K562 (cell line): ENCODE measurements around the gene FOSL1. TPM values are rescaled to one million over a fixed set of nuclear protein-coding genes. Genes with fewer than 3 reads are reported as not detected.

Experiments used
- ATF7 ChIP-seq: fragments of 450-650 bp; IDR thresholded peaks from 2 replicates; pipeline ENCODE4 v1.7.1; 2014; ENCODE audit warnings: mild to moderate bottlenecking, moderate library complexity
- CAMTA2 ChIP-seq: fragments of 250-450 bp; sonication (Bioruptor Pico); conservative IDR thresholded peaks from 2 replicates; pipeline ENCODE4 v1.5.1; 2022
- FOXJ2 ChIP-seq: fragments of 200-800 bp; sonication (Bioruptor generic); IDR thresholded peaks from 2 replicates; pipeline ENCODE4 v1.6.1; 2016; ENCODE audit warnings: missing genetic modification characterization, missing compliant biosample characterization
- KDM2B ChIP-seq: fragments of 250-450 bp; sonication (Bioruptor Pico); IDR thresholded peaks from 2 replicates; pipeline ENCODE4 v1.8.0; 2021; ENCODE audit warnings: mild to moderate bottlenecking, moderate library complexity
- PCBP2 ChIP-seq: fragments of 200-400 bp; formaldehyde crosslinking; IDR thresholded peaks from 2 replicates; pipeline ENCODE4 v1.6.1; 2018; ENCODE audit warnings: low read length, low read depth, mild to moderate bottlenecking, moderate library complexity; ENCODE audit not compliant: poor library complexity, severe bottlenecking
- SIRT6 ChIP-seq: IDR thresholded peaks from one replicate; pipeline ENCODE4 v1.6.1; 2012; ENCODE audit warnings: low read depth, mild to moderate bottlenecking, control low read depth, inconsistent platforms, low read length, moderate library complexity
- STAG1 ChIP-seq: sonication (generic); formaldehyde crosslinking; IDR thresholded peaks from 2 replicates; pipeline ENCODE4 v1.5.0; 2020; ENCODE audit warnings: missing genetic modification reagents, borderline replicate concordance
- YY1 ChIP-seq, 3 experiments: IDR thresholded peaks; 2 replicates each; pipeline ENCODE4 v1.6.1; 2011; ENCODE audit warnings: low read length in 2 of 3, mild to moderate bottlenecking in 2 of 3, moderate library complexity in 2 of 3, borderline replicate concordance in 1 of 3, control low read depth in 1 of 3, low read depth in 1 of 3; ENCODE audit not compliant: insufficient read depth in 3 of 3, insufficient replicate concordance in 2 of 3, control insufficient read depth in 1 of 3, insufficient read length in 1 of 3; ENCODE audit errors: extremely low read depth in 1 of 3
- ZNF830 ChIP-seq: fragments of 250-450 bp; sonication (Bioruptor Pico); IDR thresholded peaks from 2 replicates; pipeline ENCODE4 v1.5.0; 2021; ENCODE audit warnings: mild to moderate bottlenecking
- ZZZ3 ChIP-seq: fragments of 450-650 bp; IDR thresholded peaks from 2 replicates; pipeline ENCODE4 v1.6.1; 2016; ENCODE audit warnings: antibody characterized with exemption, mild to moderate bottlenecking, moderate library complexity
- polyA plus RNA-seq, 8 experiments: library from polyadenylated mRNA; depleted of rRNA in 4 of 8; stranded (reverse) in 5 of 8; unstranded in 3 of 8; fragments of >200 nt; fragmentation: Nextera tagmentation in 2 of 8; fragmentation: Illumina TruSeq in 1 of 8; extraction: Ambion mirVana in 2 of 8; extraction: Trizol in 1 of 8; gene quantifications; 2 replicates each; pipeline versions ENCODE4 v1.2.1 to v1.2.3, GENCODE V29; 2011 to 2014; ENCODE audit warnings: inconsistent platforms in 1 of 8, missing spikeins in 1 of 8
- total RNA-seq, 7 experiments: library from RNA; depleted of rRNA in 6 of 7; stranded (reverse); fragments of >200 nt in 6 of 7; fragmentation: Illumina TruSeq in 2 of 7; extraction: Trizol in 2 of 7; gene quantifications; 2 replicates each; pipeline versions ENCODE4 v1.2.1 to v1.2.3, GENCODE V29; 2011 to 2021; ENCODE audit warnings: low replicate concordance in 1 of 7
- TF ChIP-seq, protein P1 (sequence below): sonication (generic); formaldehyde crosslinking; IDR thresholded peaks from 2 replicates; pipeline ENCODE4 v1.8.0; 2022; ENCODE audit warnings: mild to moderate bottlenecking, low read depth, missing genetic modification reagents
- TF ChIP-seq, protein P2 (sequence below), 2 experiments: IDR thresholded peaks; 2 replicates each; pipeline ENCODE4 v1.6.1; 2012; ENCODE audit warnings: improper control_type of control experiment in 2 of 2, low read depth in 2 of 2, low read length in 2 of 2, borderline replicate concordance in 1 of 2
- TF ChIP-seq, protein P3 (sequence below): sonication (generic); formaldehyde crosslinking; IDR thresholded peaks from 2 replicates; pipeline ENCODE4 v1.8.0; 2022; ENCODE audit warnings: missing genetic modification reagents, mild to moderate bottlenecking, borderline replicate concordance
- TF ChIP-seq, protein P4 (sequence below): sonication (generic); formaldehyde crosslinking; IDR thresholded peaks from 2 replicates; pipeline ENCODE4 v1.8.1; 2023; ENCODE audit warnings: mild to moderate bottlenecking, missing genetic modification reagents, moderate library complexity
- TF ChIP-seq, protein P5 (sequence below): fragments of 250-450 bp; sonication (Bioruptor Pico); IDR thresholded peaks from 2 replicates; pipeline ENCODE4 v1.4.0; 2020; ENCODE audit warnings: mild to moderate bottlenecking, moderate library complexity

The FOSL1 gene
- total and polyA plus RNA-seq, 9 of the 15 experiments (the other 6 are each of a cell fraction or from before 2014, with no cell fraction given) = 3.5 to 39.6 (median 10.0) TPM

DNA sequence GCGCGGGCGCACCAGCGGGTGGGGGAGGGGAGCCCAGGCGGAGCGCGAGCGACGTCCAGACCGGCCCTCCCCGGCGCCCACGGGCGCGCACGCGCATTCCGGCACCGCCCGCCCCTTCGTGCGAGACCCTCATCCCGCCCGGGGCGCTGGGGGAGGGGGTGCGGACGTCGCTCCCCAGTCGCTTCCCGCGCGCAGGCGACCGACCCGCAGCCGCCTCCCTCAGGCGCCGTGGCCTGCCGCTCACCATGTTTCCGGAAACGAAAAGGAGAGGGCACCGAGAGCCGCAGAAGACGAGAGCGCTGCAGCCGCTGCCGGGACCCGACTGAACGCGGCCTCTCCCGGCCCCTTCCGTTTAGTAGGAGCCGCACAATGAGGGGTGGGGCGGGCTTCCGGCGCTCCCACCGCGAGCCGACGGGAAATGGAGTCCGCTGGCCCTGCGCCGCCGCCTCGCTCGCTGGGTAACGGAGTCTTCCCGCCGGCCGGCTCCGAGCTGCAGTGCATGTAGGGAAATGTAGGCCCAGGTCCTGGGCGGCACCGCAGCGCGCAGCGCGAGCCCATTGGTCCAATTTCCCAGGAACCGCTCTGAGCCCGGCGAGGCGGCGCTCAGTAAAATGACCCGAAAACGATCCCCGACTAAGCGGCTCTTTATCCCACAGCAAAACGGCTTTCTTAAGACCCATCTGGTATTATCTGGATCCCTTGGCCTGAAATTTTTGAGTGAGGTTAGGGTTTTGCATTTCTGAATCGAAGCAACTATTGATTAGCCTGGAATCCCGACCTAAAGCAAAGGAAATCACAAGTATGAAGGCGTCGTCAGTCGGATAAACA lies 42.1 kb downstream of the FOSL1 start, which contains the start of gene CFL1 (continued):
- TF ChIP-seq STAG1 (CRISPR knock-in tag) = no peak
- no peak for TF ChIP-seq PCBP2
- peak; percentile 30; the same call in 1 of the 2 replicates for TF ChIP-seq ZNF830
- no peak for TF ChIP-seq SIRT6
- TF ChIP-seq ATF7 = peak; percentile 74
- no peak; the same call in 1 of the 2 replicates for TF ChIP-seq CAMTA2
- TF ChIP-seq, protein P1, sequence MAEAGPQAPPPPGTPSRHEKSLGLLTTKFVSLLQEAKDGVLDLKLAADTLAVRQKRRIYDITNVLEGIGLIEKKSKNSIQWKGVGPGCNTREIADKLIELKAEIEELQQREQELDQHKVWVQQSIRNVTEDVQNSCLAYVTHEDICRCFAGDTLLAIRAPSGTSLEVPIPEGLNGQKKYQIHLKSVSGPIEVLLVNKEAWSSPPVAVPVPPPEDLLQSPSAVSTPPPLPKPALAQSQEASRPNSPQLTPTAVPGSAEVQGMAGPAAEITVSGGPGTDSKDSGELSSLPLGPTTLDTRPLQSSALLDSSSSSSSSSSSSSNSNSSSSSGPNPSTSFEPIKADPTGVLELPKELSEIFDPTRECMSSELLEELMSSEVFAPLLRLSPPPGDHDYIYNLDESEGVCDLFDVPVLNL = peak; percentile 80; the same call in 1 of the 2 replicates
- TF ChIP-seq, protein P2, sequence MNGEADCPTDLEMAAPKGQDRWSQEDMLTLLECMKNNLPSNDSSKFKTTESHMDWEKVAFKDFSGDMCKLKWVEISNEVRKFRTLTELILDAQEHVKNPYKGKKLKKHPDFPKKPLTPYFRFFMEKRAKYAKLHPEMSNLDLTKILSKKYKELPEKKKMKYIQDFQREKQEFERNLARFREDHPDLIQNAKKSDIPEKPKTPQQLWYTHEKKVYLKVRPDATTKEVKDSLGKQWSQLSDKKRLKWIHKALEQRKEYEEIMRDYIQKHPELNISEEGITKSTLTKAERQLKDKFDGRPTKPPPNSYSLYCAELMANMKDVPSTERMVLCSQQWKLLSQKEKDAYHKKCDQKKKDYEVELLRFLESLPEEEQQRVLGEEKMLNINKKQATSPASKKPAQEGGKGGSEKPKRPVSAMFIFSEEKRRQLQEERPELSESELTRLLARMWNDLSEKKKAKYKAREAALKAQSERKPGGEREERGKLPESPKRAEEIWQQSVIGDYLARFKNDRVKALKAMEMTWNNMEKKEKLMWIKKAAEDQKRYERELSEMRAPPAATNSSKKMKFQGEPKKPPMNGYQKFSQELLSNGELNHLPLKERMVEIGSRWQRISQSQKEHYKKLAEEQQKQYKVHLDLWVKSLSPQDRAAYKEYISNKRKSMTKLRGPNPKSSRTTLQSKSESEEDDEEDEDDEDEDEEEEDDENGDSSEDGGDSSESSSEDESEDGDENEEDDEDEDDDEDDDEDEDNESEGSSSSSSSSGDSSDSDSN (IDR thresholded peaks at IDR 0.05; ENCODE audit: borderline replicate concordance in 1 of 2, low read depth in 2 of 2, low read length in 2 of 2) = no peak
- TF ChIP-seq, protein P3, sequence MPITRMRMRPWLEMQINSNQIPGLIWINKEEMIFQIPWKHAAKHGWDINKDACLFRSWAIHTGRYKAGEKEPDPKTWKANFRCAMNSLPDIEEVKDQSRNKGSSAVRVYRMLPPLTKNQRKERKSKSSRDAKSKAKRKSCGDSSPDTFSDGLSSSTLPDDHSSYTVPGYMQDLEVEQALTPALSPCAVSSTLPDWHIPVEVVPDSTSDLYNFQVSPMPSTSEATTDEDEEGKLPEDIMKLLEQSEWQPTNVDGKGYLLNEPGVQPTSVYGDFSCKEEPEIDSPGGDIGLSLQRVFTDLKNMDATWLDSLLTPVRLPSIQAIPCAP = no peak
- peak in 2 of 3 experiments; percentile 55 to 70 for TF ChIP-seq YY1 (IDR thresholded peaks at IDR 0.05; ENCODE audit: borderline replicate concordance in 1 of 3, control insufficient read depth in 1 of 3, extremely low read depth in 1 of 3, insufficient read depth in 3 of 3, insufficient read length in 1 of 3, insufficient replicate concordance in 2 of 3, low read depth in 1 of 3, low read length in 2 of 3)
- TF ChIP-seq, protein P4, sequence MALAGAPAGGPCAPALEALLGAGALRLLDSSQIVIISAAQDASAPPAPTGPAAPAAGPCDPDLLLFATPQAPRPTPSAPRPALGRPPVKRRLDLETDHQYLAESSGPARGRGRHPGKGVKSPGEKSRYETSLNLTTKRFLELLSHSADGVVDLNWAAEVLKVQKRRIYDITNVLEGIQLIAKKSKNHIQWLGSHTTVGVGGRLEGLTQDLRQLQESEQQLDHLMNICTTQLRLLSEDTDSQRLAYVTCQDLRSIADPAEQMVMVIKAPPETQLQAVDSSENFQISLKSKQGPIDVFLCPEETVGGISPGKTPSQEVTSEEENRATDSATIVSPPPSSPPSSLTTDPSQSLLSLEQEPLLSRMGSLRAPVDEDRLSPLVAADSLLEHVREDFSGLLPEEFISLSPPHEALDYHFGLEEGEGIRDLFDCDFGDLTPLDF (CRISPR knock-in tag) = peak; percentile 88
- no peak for TF ChIP-seq FOXJ2
- TF ChIP-seq, protein P5, sequence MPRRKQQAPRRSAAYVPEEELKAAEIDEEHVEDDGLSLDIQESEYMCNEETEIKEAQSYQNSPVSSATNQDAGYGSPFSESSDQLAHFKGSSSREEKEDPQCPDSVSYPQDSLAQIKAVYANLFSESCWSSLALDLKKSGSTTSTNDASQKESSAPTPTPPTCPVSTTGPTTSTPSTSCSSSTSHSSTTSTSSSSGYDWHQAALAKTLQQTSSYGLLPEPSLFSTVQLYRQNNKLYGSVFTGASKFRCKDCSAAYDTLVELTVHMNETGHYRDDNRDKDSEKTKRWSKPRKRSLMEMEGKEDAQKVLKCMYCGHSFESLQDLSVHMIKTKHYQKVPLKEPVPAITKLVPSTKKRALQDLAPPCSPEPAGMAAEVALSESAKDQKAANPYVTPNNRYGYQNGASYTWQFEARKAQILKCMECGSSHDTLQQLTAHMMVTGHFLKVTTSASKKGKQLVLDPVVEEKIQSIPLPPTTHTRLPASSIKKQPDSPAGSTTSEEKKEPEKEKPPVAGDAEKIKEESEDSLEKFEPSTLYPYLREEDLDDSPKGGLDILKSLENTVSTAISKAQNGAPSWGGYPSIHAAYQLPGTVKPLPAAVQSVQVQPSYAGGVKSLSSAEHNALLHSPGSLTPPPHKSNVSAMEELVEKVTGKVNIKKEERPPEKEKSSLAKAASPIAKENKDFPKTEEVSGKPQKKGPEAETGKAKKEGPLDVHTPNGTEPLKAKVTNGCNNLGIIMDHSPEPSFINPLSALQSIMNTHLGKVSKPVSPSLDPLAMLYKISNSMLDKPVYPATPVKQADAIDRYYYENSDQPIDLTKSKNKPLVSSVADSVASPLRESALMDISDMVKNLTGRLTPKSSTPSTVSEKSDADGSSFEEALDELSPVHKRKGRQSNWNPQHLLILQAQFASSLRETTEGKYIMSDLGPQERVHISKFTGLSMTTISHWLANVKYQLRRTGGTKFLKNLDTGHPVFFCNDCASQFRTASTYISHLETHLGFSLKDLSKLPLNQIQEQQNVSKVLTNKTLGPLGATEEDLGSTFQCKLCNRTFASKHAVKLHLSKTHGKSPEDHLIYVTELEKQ (CRISPR knock-in tag) = no peak
- 0 out of 2 replicates have a peak, but pooled peaks have one; percentile 15 for TF ChIP-seq KDM2B
- TF ChIP-seq ZZZ3 = no peak
